Epithelial cell of esophagus (primary cell): Measurements from ENCODE around the gene LDHAL6B.

Experiments
- DNase-seq: peaks from one replicate; pipeline ENCODE4 v3.0.0; 2010; ENCODE audit warnings: low read depth
- H3K4me3 ChIP-seq: 2 replicates; pipeline ENCODE4 v1.5.1; 2011; ENCODE audit warnings: mild to moderate bottlenecking, low read length, control low read depth
- CTCF ChIP-seq: IDR thresholded peaks from 2 replicates; pipeline ENCODE4 v1.5.1; 2011; ENCODE audit warnings: low read depth, mild to moderate bottlenecking, low read length, control low read depth, inconsistent platforms; ENCODE audit not compliant: insufficient read depth; ENCODE audit errors: missing control alignments

The LDHAL6B gene

GRCh38 chr15:59256482-59256881 is 49.8 kb downstream of the LDHAL6B start:
- no peak for TF ChIP-seq CTCF
- H3K4me3 ChIP-seq = no peak overlapping the region
- no peak for DNase-seq

GRCh38 chr15:59257140-59257539 is 50.5 kb downstream of the LDHAL6B start:
- no peak for TF ChIP-seq CTCF
- DNase-seq = no peak
- no peak overlapping the region for H3K4me3 ChIP-seq
